ENCODE results near the gene EGFR.
A peak's percentile ranks its signal among the peaks of the same experiment; 100 is the strongest.

EGFR gene

GRCh38 chr7:55046582-55047342, 27.9 kb downstream of the EGFR start:
- no peak overlapping the region for H3K4me3 ChIP-seq (replicated peaks; ENCODE audit: low read depth, low read length)
- TF ChIP-seq, protein P1, sequence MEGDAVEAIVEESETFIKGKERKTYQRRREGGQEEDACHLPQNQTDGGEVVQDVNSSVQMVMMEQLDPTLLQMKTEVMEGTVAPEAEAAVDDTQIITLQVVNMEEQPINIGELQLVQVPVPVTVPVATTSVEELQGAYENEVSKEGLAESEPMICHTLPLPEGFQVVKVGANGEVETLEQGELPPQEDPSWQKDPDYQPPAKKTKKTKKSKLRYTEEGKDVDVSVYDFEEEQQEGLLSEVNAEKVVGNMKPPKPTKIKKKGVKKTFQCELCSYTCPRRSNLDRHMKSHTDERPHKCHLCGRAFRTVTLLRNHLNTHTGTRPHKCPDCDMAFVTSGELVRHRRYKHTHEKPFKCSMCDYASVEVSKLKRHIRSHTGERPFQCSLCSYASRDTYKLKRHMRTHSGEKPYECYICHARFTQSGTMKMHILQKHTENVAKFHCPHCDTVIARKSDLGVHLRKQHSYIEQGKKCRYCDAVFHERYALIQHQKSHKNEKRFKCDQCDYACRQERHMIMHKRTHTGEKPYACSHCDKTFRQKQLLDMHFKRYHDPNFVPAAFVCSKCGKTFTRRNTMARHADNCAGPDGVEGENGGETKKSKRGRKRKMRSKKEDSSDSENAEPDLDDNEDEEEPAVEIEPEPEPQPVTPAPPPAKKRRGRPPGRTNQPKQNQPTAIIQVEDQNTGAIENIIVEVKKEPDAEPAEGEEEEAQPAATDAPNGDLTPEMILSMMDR (IDR thresholded peaks at IDR 0.05; ENCODE audit: low read depth, low read length, missing control alignments), result no peak
- no peak for DNase-seq (ENCODE audit: extremely low read depth, low read depth)

- TF ChIP-seq, protein P1 (IDR thresholded peaks at IDR 0.05; ENCODE audit: low read depth, low read length, missing control alignments), result no peak
- DNase-seq (ENCODE audit: extremely low read depth, low read depth), result no peak
- no peak overlapping the region for H3K4me3 ChIP-seq (replicated peaks; ENCODE audit: low read depth, low read length)
These were observed 29.5 kb downstream of the EGFR start for GRCh38 chr7:55048221-55048859.

DNA sequence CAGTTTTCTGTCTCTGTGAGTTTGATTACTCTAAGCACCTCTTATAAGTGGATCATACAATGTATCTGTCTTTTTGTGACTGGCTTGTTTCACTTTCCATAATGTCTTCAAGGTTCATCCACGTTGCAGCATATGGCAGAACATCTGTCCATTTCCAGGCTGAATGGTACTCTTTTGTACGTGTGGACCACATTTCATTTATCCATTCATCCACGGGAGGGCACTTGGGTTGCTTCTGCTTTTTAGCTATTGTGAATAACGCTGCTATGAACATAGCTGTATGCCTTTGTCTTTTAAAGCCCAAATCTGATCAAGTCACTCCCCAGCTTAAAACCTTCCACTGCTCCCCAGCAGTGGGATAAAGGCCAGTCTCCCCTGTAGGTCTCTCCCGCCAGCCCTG, 31.5 kb downstream of the EGFR start:
- no peak for DNase-seq (ENCODE audit: extremely low read depth, low read depth)
- no peak overlapping the region for H3K4me3 ChIP-seq (replicated peaks; ENCODE audit: low read depth, low read length)
- TF ChIP-seq, protein P1 (IDR thresholded peaks at IDR 0.05; ENCODE audit: low read depth, low read length, missing control alignments), result peak; percentile 7

DNA sequence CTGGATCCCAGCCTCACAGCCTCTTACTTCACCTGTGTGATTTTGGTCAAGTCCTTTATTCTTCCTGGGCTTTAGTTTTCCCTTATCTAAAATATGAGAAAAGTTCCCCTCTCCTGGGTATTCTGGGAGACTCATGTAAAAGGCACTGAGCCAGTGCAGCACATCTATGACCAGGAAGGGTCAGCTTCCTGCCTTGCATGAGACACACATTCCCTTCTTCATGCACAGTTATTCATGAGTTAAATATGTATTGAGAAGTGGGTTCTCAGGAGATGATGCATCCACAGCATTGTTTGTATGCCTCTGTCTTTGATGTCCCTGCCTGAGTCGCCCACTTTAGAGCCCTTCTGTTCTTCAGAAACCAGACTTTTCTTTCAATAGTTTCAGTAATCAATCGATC, 33.3 kb downstream of the EGFR start:
- TF ChIP-seq, protein P1 (IDR thresholded peaks at IDR 0.05; ENCODE audit: low read depth, low read length, missing control alignments), result no peak
- no peak for DNase-seq (ENCODE audit: extremely low read depth, low read depth)
- no peak overlapping the region for H3K4me3 ChIP-seq (replicated peaks; ENCODE audit: low read depth, low read length)

GRCh38 chr7:55052741-55053427, 34.1 kb downstream of the EGFR start:
- TF ChIP-seq, protein P1 (IDR thresholded peaks at IDR 0.05; ENCODE audit: low read depth, low read length, missing control alignments), result no peak
- no peak overlapping the region for H3K4me3 ChIP-seq (replicated peaks; ENCODE audit: low read depth, low read length)
- no peak for DNase-seq (ENCODE audit: extremely low read depth, low read depth)

DNA sequence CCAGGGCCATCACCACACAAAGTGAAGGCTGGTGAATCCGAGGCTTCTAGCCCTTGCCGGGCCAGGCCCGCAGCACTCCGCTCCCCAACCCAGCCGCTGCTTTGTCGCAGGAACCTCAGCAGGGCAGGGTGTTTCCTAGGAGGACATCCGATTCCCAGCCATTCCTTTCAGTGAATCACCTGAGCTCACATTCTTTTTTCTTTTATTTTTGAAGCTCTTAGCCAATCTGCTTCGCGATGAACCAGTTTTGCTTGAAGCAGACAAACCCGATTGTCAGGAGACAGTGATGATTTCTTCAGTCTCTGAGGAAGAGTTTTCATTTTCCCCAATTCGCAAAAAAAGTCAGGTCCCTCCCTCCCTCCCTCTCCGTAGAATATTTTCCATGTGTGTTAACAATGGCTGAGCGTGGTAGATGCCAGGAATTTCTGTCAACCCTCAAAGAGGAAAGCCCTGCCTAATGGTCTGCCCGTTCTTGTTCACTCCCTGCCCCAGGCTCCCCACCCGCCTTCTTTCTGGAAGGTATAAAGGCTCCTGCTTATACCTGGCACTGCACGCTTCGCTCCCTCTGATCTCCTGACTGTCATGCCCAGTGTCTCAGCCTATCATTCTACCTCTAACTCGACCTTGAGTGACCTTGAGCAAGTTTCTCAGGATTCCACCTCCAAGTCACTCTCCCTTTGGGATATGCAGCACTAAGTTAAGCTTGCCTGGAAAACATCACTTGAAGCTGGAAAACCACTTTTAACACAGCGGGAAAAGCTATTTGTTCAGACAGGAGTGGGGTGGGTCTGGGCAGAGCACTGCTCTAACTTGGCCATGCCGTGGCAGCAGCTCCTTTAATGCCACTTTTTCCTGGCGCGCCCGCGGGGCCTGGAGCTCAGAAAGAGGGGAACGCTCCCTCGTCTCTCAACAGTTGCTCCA, 35.1 kb downstream of the EGFR start:
- no peak overlapping the region for H3K4me3 ChIP-seq (replicated peaks; ENCODE audit: low read depth, low read length)
- TF ChIP-seq, protein P1 (IDR thresholded peaks at IDR 0.05; ENCODE audit: low read depth, low read length, missing control alignments), result no peak
- no peak for DNase-seq (ENCODE audit: extremely low read depth, low read depth)
